Body of pancreas (tissue), 4 donors: ENCODE measurements around the gene ADCY5.

Source experiments
- CTCF ChIP-seq, 7 experiments: fragments of 450-650 bp in 4 of 7; fragments of 200-600 bp in 3 of 7; sonication (generic) in 3 of 7; IDR thresholded peaks; one replicate each; pipeline ENCODE4 v1.5.1; 2016 to 2019; ENCODE audit warnings: antibody characterized with exemption in 7 of 7
- POLR2A ChIP-seq, 3 donors: fragments of 450-650 bp; IDR thresholded peaks; one replicate each; pipeline ENCODE4 v1.6.1; 2016; ENCODE audit warnings: antibody characterized with exemption in 3 of 3, mild to moderate bottlenecking in 2 of 3

- no peak for TF ChIP-seq CTCF (IDR thresholded peaks at IDR 0.05)
- no peak for TF ChIP-seq POLR2A (IDR thresholded peaks at IDR 0.05)
Observed at GRCh38 chr3:123261666-123262065, 187.2 kb downstream of the ADCY5 start.
